ENCODE results near the gene DCTN4.

- no peak for TF ChIP-seq CTCF (conservative IDR thresholded peaks at IDR 0.05; ENCODE audit: low read length)
- TF ChIP-seq EZH2phosphoT487 (IDR thresholded peaks at IDR 0.05; ENCODE audit: borderline replicate concordance), result no peak
These were observed 45.6 kb upstream of the DCTN4 start for GRCh38 chr5:150804388-150804787.

All from Loucy (cell line).